Stimulated activated CD4-positive, alpha-beta T cell treated with anti-CD3 and anti-CD28 coated beads, Interleukin-1b, Interleukin-23, amount 100 ng/mL, for 48 hours (primary cell): Measurements from ENCODE around the gene ARID1B.

Experiments
- DNase-seq: peaks from one replicate; pipeline ENCODE4 v3.0.0-alpha.2; 2020

Gene ARID1B

GRCh38 chr6:156774863-156775405, 2.2 kb upstream of the ARID1B start:
- no peak for DNase-seq

GRCh38 chr6:156775717-156776116, 1.5 kb upstream of the ARID1B start:
- DNase-seq = no peak

- DNase-seq = no peak
Observed at GRCh38 chr6:156776470-156776839, 723 bp upstream of the ARID1B start.

GRCh38 chr6:156777577-156778453, 637 bp downstream of the ARID1B start:
- DNase-seq = peak; percentile 60

- DNase-seq = peak; percentile 51
Observed at GRCh38 chr6:156778454-156779205, 1.5 kb downstream of the ARID1B start.

GRCh38 chr6:156779206-156780094, 2.3 kb downstream of the ARID1B start:
- peak; percentile 50 for DNase-seq

- peak; percentile 52 for DNase-seq
Observed at GRCh38 chr6:156780102-156780641, 3.0 kb downstream of the ARID1B start.

- DNase-seq = no peak
Observed at GRCh38 chr6:156780962-156781853, 4.0 kb downstream of the ARID1B start.

- DNase-seq = no peak
Observed at GRCh38 chr6:156781861-156782631, 4.9 kb downstream of the ARID1B start.

GRCh38 chr6:156782691-156783320, 5.6 kb downstream of the ARID1B start:
- no peak for DNase-seq

GRCh38 chr6:156783958-156784357, 6.8 kb downstream of the ARID1B start:
- no peak for DNase-seq

- no peak for DNase-seq
Observed at GRCh38 chr6:156786652-156787051, 9.5 kb downstream of the ARID1B start.

- DNase-seq = no peak
Observed at GRCh38 chr6:156787569-156788492, 10.7 kb downstream of the ARID1B start.

- DNase-seq = no peak
Observed at GRCh38 chr6:156789081-156789943, 12.1 kb downstream of the ARID1B start.

- DNase-seq = no peak
Observed at GRCh38 chr6:156790711-156791319, 13.6 kb downstream of the ARID1B start.

- DNase-seq = peak; percentile 17
Observed at GRCh38 chr6:156791320-156791850, 14.2 kb downstream of the ARID1B start.

GRCh38 chr6:156793200-156793599, 16.0 kb downstream of the ARID1B start:
- no peak for DNase-seq
